ENCODE results near the gene NEU3. TPM values are rescaled to one million over a fixed set of nuclear protein-coding genes. Genes with fewer than 3 reads are reported as not detected.
"Not testable (repeated sequence)": the region's sequence is repeated elsewhere in the genome, so short reads cannot be mapped to it uniquely, and the experiment has no call there.

Gene NEU3
- total RNA-seq, 2 donors from 2014 or later = 17.8 to 35.0 TPM

DNA sequence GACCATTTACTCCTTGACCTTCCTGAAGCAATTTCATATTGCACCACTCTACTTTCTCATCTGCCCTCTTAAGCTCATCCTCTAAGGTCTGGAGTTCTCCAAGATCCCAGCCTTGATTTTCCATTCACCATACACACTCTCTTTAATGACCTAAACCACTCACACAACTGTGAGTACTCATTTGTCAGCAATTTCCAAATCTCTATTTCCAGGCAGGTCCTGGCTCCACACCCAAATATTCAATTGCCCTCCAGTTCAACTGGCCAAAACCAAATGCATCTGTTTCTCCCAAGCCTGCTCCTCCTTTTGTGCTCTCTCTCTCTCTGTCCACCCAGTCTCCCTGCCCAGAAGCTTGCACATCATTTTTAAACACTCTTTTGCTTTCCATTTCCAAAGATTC is 39.6 kb downstream of the NEU3 start:
- ATAC-seq = no peak
- H3K36me3 Mint-ChIP-seq = no peaks in the 10 kb centered on the region

DNA sequence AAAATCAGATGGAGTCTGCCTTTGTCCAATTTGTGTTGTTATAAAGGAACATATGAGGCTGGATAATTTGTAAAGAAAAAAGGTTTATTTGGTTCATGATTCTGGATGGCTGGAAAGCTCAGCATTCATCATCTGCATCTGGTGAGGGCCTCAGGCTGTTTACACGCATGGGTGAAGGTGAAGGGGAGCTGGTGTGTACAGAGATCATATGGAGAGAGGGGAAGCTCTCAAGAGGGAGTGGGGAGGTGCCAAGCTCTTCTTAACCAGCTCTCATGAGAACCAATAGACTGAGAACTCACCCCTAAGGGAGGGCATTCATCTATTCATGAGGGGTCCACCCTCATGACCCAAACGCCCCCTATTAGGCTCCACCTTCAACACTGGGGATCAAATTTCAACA is 40.0 kb downstream of the NEU3 start:
- Mint-ChIP-seq H3K36me3 (no peaks in the 10 kb centered on the region), H3K9me3 (no peaks in the 10 kb centered on the region), H3K4me3 (no peak overlapping the region), H3K4me1 (ENCODE audit: low read depth in 2 of 2) (no peaks in the 10 kb centered on the region), H3K27ac (no peak overlapping the region), H3K27me3 (peaks cover 0 to 3% of the 10 kb centered on the region in 2 donors)
- ATAC-seq (no peak), DNase-seq (ENCODE audit: low spot score) (no peak)

More for the DNA sequence above, 39.6 kb downstream of the NEU3 start:
- no peak overlapping the region for H3K4me3 Mint-ChIP-seq
- H3K27me3 Mint-ChIP-seq = peaks cover 0 to 3% of the 10 kb centered on the region in 2 donors
- no peak overlapping the region for H3K27ac Mint-ChIP-seq
- H3K4me1 Mint-ChIP-seq (ENCODE audit: low read depth in 2 of 2) = no peaks in the 10 kb centered on the region
- H3K9me3 Mint-ChIP-seq = no peaks in the 10 kb centered on the region
- DNase-seq (ENCODE audit: low spot score) = no peak

DNA sequence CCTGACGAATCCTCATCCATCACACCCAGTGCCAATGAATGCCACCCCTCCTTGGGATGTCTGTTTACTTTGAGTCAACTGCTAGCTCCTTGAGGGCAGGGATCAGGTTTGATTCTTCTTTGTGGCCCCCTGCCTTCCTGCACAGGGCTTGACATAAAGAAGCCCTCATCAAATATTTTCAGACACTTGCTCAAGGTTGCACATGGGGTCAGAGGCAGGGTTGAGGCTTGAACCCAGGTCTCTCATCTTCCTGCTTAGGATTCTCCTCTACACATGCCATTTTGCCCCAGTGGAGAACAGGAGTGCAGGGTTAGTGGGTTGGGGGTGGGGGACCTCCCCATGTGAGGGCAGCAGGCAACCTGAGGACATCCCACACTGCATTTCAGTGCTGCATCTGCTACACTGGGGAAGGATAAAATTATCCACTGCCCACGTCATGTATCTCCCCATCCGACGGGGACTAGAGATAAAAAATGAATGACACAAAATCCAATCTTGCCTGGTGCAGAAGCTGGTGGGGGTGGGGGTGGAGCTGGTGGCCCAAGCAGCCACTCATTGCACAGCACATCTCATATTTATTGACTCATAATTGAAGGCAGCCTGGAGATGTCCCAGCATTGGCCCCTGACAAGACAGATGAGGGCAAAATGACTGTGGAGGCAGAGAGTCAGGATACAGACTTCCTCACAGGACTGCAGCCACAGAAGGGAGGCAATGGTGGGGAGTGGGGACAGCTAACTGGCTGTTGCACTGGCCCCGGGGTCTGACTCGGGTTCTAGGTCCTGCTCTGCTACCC is 41.3 kb downstream of the NEU3 start:
- H3K9me3 Mint-ChIP-seq = no peaks in the 10 kb centered on the region
- DNase-seq (ENCODE audit: low spot score) (no peak), ATAC-seq (no peak)
- H3K27ac Mint-ChIP-seq = no peak overlapping the region
- no peak overlapping the region for H3K4me3 Mint-ChIP-seq
- no peaks in the 10 kb centered on the region for H3K36me3 Mint-ChIP-seq
- H3K27me3 Mint-ChIP-seq = peaks cover 0 to 3% of the 10 kb centered on the region in 2 donors
- no peaks in the 10 kb centered on the region for H3K4me1 Mint-ChIP-seq (ENCODE audit: low read depth in 2 of 2)

DNA sequence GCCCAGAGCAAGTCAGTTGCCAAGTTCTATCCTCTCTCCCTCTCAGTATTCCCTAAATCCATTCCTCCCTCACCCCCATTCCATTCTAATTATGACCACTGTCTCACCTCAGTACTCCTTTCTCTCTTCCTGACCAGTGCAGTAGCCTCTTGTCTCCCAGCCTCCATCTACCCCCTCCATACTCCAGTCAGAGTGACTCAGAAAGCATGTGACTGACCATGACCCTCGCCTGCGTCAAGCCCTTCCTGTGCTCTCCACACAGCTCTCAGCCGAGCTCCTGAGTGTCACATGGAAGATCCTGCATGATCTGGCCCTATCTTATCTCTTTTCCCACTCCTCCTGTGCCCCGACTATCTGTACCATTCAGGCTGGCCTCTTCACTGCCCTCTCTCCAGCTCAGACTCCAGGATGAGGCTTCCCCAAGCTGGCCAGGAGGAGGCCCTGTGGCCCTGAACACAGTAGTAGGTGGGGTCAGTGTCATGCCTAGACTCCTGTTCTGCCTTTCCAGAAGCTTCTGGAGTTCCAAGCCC is 42.6 kb downstream of the NEU3 start:
- Mint-ChIP-seq H3K27ac (no peak overlapping the region), H3K4me1 (ENCODE audit: low read depth in 2 of 2) (no peaks in the 10 kb centered on the region), H3K36me3 (no peaks in the 10 kb centered on the region), H3K27me3 (peaks cover 0 to 3% of the 10 kb centered on the region in 2 donors), H3K9me3 (no peaks in the 10 kb centered on the region), H3K4me3 (no peak overlapping the region)
- ATAC-seq (peak in 1 of 2 donors; percentile 23), DNase-seq (ENCODE audit: low spot score) (no peak)

DNA sequence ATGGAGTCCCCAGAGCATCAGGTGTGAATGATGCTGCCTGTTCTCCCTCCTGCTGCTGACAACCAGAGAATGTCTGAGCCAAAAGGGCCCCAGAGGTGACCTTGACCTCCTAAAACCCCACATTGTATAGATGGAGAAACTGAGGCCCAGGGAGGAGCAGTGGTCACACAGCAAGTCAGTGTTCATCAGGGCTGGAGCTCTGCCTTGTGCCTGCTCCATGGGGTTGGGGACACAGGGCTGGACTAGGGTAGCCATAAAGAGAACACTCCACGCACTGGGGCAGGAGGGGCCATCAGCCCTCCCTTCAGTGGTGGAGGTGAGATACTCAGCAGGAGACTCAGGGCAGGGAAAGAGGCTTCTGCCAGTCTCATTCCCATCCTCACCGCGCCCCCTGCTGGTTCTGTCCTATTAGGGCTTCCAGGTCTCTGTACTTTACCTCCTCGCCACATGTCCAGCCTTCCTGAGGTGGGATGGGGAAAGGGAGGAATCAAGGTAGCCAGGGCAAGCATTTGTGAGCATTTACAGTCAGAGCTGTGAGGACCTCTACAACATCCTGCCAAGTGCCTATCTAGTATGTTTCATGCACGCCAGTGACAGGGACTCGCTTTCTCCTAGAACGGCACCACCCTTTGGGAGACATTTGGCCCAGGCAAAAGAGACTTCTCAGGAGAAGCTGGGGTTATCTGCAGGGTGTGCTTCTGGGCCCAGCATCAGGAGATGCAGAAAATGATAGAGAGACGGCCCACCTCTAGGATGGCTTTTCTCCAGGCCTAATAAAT is 43.2 kb downstream of the NEU3 start:
- no peak for DNase-seq (ENCODE audit: low spot score)
- no peak overlapping the region for H3K4me3 Mint-ChIP-seq
- peak in 1 of 2 donors; percentile 59 for ATAC-seq
- H3K27me3 Mint-ChIP-seq = peaks cover 0 to 3% of the 10 kb centered on the region in 2 donors
- no peaks in the 10 kb centered on the region for H3K4me1 Mint-ChIP-seq (ENCODE audit: low read depth in 2 of 2)
- H3K27ac Mint-ChIP-seq = no peak overlapping the region
- no peaks in the 10 kb centered on the region for H3K9me3 Mint-ChIP-seq
- no peaks in the 10 kb centered on the region for H3K36me3 Mint-ChIP-seq

DNA sequence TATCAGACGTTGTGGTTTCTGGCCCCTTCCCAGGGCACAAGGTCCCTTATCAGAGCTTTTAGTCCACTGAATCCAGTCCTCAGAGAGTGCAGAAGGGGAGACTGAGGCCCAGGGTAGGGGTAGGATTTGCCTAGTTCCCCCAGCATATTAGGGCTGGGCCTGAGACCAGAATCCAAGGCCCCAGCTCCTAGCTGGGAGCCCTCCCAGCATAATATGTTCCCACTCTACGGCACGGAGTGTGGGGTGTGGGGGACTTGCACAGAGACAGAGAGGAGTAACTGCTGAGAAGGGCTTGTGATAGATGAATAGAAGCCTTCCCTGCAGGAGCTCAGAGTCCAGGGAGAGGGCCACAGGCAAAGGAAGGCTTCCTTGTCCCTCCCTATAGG is 43.8 kb downstream of the NEU3 start:
- no peak for DNase-seq (ENCODE audit: low spot score)
- no peak for ATAC-seq
- Mint-ChIP-seq H3K27me3 (peaks cover 0 to 3% of the 10 kb centered on the region in 2 donors), H3K27ac (no peak overlapping the region), H3K4me1 (ENCODE audit: low read depth in 2 of 2) (no peaks in the 10 kb centered on the region), H3K4me3 (no peak overlapping the region), H3K36me3 (no peaks in the 10 kb centered on the region), H3K9me3 (no peaks in the 10 kb centered on the region)

DNA sequence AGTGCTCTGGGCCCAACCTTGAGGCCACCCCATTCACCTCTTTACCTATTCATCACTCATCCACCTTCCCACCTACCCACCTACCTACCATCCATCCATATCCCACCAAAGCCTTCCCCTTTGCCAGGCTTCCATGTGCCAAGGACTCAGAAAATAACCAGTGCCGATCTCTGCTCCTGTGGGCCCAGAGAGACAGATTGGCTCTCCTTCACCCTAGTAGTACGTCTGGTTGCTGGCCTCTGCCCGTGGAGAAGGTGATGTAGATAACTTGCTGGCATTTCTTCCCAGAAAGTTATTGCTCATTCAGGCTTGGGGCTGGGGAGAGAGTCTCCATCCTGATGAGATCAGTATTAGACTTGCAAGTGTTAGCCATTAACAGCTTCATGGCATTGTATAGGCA is 45.2 kb downstream of the NEU3 start:
- no peak for DNase-seq (ENCODE audit: low spot score)
- H3K27me3 Mint-ChIP-seq = peaks cover 0 to 3% of the 10 kb centered on the region in 2 donors
- no peak overlapping the region for H3K27ac Mint-ChIP-seq
- no peak for ATAC-seq
- no peaks in the 10 kb centered on the region for H3K36me3 Mint-ChIP-seq
- no peaks in the 10 kb centered on the region for H3K9me3 Mint-ChIP-seq
- H3K4me3 Mint-ChIP-seq = no peak overlapping the region
- no peaks in the 10 kb centered on the region for H3K4me1 Mint-ChIP-seq (ENCODE audit: low read depth in 2 of 2)

DNA sequence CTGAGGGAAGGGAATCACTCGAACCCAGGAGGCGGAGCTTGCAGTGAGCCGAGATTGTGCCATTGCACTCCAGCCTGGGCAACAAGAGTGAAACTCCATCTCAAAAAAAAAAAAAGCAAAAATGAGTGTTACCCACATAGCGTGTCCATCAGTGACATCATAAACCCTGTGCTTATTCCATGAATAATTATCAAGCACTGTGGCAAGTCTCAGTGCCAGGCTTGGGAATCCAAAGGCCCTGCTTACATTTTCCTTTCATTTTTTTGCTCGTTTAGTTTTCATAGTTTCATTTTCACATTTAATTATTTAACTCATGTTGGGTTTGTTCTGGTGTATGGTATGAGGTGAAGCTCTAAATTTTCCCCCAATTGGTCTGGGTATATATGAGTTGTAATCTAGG is 46.5 kb downstream of the NEU3 start:
- no peak overlapping the region for H3K4me3 Mint-ChIP-seq
- no peak for DNase-seq (ENCODE audit: low spot score)
- H3K27me3 Mint-ChIP-seq = peaks cover 0 to 3% of the 10 kb centered on the region in 2 donors
- no peaks in the 10 kb centered on the region for H3K4me1 Mint-ChIP-seq (ENCODE audit: low read depth in 2 of 2)
- no peaks in the 10 kb centered on the region for H3K9me3 Mint-ChIP-seq
- no peak for ATAC-seq
- no peak overlapping the region for H3K27ac Mint-ChIP-seq
- no peaks in the 10 kb centered on the region for H3K36me3 Mint-ChIP-seq

DNA sequence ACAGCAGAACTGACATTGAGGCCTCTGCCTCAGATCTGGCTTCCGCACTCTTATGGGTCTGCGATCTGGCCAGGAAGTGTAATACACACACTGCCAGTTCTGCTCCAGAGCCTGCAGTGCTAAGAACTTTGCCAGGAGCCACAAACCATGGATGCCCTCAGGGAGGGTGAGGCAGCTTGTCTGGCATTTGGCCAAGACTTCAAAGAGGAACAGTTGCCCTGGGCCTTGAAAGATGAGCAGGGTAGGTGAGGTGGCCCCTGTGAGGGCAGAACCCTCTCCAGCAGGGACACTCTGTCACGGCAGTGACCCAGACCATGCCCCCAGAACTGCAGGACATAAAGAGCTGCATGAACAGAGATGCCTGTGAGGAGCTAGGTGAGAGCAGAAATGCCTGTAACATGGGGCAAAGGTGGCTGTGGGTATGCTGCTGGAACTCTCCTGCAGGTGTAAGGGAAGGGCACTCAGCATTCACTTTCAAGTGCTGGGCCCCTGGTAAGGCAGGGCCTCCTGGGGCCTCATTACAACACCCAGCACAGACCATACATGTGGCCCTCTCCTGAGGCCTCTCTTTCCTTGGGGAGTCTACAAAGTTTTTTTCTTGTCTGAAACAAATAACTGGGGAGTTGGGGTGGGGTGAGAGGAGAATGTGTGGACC is 47.3 kb downstream of the NEU3 start:
- no peaks in the 10 kb centered on the region for H3K9me3 Mint-ChIP-seq
- H3K27me3 Mint-ChIP-seq = peaks cover 2 to 5% of the 10 kb centered on the region in 2 donors
- no peak for DNase-seq (ENCODE audit: low spot score)
- no peak overlapping the region for H3K27ac Mint-ChIP-seq
- no peak overlapping the region for H3K4me3 Mint-ChIP-seq
- H3K36me3 Mint-ChIP-seq = no peaks in the 10 kb centered on the region
- H3K4me1 Mint-ChIP-seq (ENCODE audit: low read depth in 2 of 2) = no peaks in the 10 kb centered on the region
- ATAC-seq = no peak

DNA sequence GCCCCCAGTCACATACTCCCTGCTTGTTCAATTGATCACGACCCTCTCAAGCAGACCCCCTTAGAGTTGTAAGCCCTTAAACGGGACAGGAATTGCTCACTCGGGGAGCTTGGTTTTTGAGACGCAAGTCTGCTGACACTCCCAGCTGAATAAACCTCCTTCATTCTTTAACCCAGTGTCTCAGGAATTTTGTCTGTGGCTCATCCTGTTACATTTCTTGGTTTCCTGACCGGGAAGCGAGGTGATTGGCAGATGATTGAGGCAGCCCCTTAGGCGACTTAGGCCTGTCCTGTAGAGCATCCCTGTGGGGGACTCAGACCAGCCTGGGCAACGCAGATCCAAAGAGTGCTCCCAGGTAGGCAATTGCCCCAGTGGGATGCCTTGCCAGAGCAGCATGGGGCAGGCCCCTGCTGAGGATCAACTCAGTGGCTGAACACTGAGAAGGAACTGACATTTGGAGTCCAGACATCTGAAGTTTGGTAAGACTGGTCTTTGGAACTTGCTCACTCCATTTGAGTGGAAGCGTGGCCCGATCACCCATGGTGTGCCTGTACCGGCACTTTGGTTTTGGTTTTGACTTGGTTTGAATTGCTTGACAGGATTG is 51.5 kb downstream of the NEU3 start:
- H3K27me3 Mint-ChIP-seq = peaks cover 10 to 13% of the 10 kb centered on the region in 2 donors

DNA sequence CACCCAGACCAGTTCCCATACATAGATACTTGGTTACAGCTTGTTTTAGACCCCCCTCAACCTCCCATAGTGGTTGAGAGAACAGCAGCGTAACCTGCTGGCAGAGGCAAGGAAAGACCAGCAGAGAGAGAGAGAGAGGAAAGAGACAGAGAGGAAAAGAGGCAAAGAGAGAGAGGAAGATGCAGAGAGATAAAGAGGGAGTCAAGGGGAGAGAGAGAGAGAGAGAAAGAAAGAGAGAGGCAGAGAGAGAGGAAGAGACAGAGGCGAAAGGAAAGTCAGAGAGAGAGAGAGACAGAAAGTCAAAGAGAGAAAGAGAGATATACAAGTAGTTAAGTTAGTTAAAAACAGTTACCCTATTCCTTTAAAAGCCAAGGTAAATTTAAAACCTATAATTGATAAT is 52.5 kb downstream of the NEU3 start:
- ATAC-seq (no peak), DNase-seq (ENCODE audit: low spot score) (no peak)
- Mint-ChIP-seq H3K4me1 (ENCODE audit: low read depth in 2 of 2) (no peaks in the 10 kb centered on the region), H3K4me3 (no peak overlapping the region), H3K27me3 (peaks cover 10 to 13% of the 10 kb centered on the region in 2 donors), H3K9me3 (no peaks in the 10 kb centered on the region), H3K27ac (no peak overlapping the region), H3K36me3 (no peaks in the 10 kb centered on the region)

More for the DNA sequence above, 51.5 kb downstream of the NEU3 start:
- Mint-ChIP-seq H3K9me3 (no peaks in the 10 kb centered on the region), H3K4me1 (ENCODE audit: low read depth in 2 of 2) (no peaks in the 10 kb centered on the region), H3K36me3 (no peaks in the 10 kb centered on the region), H3K4me3 (no peak overlapping the region), H3K27ac (no peak overlapping the region)
- ATAC-seq = no peak
- DNase-seq (ENCODE audit: low spot score) = no peak

DNA sequence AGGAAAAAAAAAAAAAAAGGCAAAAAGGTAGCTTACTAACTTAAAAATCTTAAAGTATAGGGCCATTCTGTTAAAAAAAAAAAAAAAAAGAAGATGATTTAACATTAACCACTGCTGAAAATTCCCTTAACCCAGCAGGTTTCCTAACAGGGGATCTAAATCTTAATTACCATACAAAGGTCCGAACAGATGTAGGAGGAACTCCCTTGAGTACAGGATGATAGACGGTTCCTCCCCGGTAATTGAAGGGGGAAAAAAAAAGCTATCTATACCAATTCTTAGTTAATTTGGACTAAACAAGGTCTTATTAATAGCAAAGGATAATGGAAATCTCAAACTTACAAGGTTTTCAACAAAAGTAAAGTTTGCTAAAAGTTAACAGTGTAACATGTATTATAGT is 53.1 kb downstream of the NEU3 start:
- H3K36me3 Mint-ChIP-seq; H3K27ac Mint-ChIP-seq; H3K4me3 Mint-ChIP-seq; ATAC-seq; DNase-seq (ENCODE audit: low spot score); H3K9me3 Mint-ChIP-seq; H3K4me1 Mint-ChIP-seq (ENCODE audit: low read depth in 2 of 2): not testable (repeated sequence)
- H3K27me3 Mint-ChIP-seq = peaks cover 10 to 13% of the 10 kb centered on the region in 2 donors

DNA sequence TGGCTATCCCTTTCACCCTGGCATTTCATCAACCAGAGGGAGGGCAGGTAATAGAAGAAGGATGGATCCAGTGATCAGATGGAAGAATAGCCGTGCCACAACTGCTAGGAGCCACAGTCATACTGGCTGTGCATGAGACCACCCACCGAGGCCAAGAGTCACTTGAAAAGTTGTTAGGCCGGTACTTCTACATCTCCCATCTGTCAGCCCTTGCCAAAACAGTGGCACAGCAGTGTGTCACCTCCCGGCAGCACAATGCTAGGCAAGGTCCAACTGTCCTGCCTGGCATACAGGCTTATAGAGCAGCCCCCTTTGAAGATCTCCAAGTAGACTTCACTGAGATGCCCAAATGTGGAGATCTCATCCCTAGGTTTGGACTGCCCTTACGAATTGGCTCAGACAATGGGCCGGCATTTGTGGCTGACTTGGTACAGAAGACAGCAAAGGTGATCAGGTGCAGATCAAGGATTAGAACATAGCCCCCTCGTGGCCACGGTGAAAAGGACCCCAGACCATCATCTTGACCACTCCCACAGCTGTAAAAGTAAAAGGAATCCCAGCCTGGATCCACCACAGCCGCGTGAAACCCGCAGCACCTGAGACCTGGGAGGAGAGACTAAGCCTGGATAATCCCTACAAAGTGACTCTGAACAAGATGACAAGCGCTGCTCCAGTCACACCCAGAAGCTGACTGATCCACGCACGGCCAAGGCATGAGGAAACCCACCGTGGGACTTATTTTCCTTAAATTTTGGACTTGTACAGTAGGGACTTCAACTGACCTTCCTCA is 55.8 kb downstream of the NEU3 start:
- H3K4me1 Mint-ChIP-seq (ENCODE audit: low read depth in 2 of 2); H3K4me3 Mint-ChIP-seq; H3K36me3 Mint-ChIP-seq; H3K27ac Mint-ChIP-seq; H3K9me3 Mint-ChIP-seq; DNase-seq (ENCODE audit: low spot score); ATAC-seq: not testable (repeated sequence)
- peaks cover 16 to 26% of the 10 kb centered on the region in 2 donors for H3K27me3 Mint-ChIP-seq

Measured in natural killer cell treated with Interleukin-12 subunit alpha and Interleukin-12 subunit beta and Interleukin-15 and Interleukin-18, amount 100 ng/mL, for 72 hours (primary cell).